Endothelial cell (in vitro differentiated cells): ENCODE results near the gene STRN4. TPM values are rescaled to one million over a fixed set of nuclear protein-coding genes. Genes with fewer than 3 reads are reported as not detected.

Experiments used
- DNase-seq: peaks from one replicate; pipeline ENCODE4 v3.0.0; 2021; ENCODE audit warnings: low spot score
- H3K27ac Mint-ChIP-seq: one replicate; pipeline ENCODE4 v1.8.0; 2021; ENCODE audit warnings: mixed read lengths, inconsistent platforms; ENCODE audit not compliant: unreplicated experiment
- H3K27me3 Mint-ChIP-seq: one replicate; pipeline ENCODE4 v1.8.0; 2021; ENCODE audit warnings: mild to moderate bottlenecking, moderate library complexity, mixed read lengths, inconsistent platforms; ENCODE audit not compliant: unreplicated experiment
- H3K36me3 Mint-ChIP-seq: one replicate; pipeline ENCODE4 v1.8.0; 2021; ENCODE audit warnings: mild to moderate bottlenecking, low read depth, mixed read lengths, inconsistent platforms; ENCODE audit not compliant: unreplicated experiment
- H3K4me1 Mint-ChIP-seq: one replicate; pipeline ENCODE4 v1.8.0; 2021; ENCODE audit warnings: mild to moderate bottlenecking, mixed read lengths, inconsistent platforms; ENCODE audit not compliant: unreplicated experiment
- H3K4me3 Mint-ChIP-seq: one replicate; pipeline ENCODE4 v1.8.0; 2021; ENCODE audit warnings: mild to moderate bottlenecking, mixed read lengths, inconsistent platforms; ENCODE audit not compliant: unreplicated experiment
- H3K9me3 Mint-ChIP-seq: one replicate; pipeline ENCODE4 v1.8.0; 2021; ENCODE audit warnings: mixed read lengths, inconsistent platforms; ENCODE audit not compliant: unreplicated experiment
- CTCF ChIP-seq: fragments of 200-600 bp; sonication (generic); IDR thresholded peaks from one replicate; pipeline ENCODE4 v1.5.0; 2021; ENCODE audit warnings: antibody characterized with exemption; ENCODE audit not compliant: unreplicated experiment
- total RNA-seq: library from RNA; stranded (reverse); fragmentation: NEBNext Ultra II Directional; extraction: Animal tissue kit (Norgen Biotek cat#: 25700); gene quantifications from one replicate; pipeline ENCODE4 v1.2.1, GENCODE V29; 2021; ENCODE audit not compliant: unreplicated experiment

STRN4 gene
- total RNA-seq, 1 donor from 2014 or later: 111 TPM

- TF ChIP-seq CTCF: no peak
- H3K9me3 Mint-ChIP-seq: no peaks in the 10 kb centered on the region
- peak overlapping the region; percentile 52 for H3K27ac Mint-ChIP-seq
- peaks cover 25% of the 10 kb centered on the region for H3K36me3 Mint-ChIP-seq
- H3K4me1 Mint-ChIP-seq: peaks cover 8% of the 10 kb centered on the region
- H3K27me3 Mint-ChIP-seq: peaks cover 4% of the 10 kb centered on the region
- DNase-seq: no peak
- H3K4me3 Mint-ChIP-seq: peak overlapping the region; percentile 53
Observed at GRCh38 chr19:46737761-46738171, 8.5 kb downstream of the STRN4 start.

DNA sequence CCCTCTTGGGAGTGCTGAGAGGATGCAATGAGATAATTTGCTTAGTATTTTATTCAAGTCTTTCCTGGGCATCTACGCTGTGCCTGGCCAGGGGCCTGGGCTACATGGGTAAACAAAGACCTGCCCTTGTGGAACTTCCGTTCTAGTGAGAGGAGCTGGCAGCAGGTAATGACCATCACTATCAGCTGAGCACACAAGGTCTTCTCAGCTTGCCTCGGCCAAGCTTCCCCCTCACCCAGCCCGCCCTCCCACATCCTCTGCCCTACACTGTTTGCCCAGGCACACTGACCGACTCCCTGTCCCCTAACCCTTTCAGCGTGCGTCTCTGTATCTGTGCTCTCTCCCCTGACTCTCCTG, 9.0 kb downstream of the STRN4 start:
- Mint-ChIP-seq H3K27me3 (peaks cover 2% of the 10 kb centered on the region), H3K4me3 (no peak overlapping the region), H3K9me3 (no peaks in the 10 kb centered on the region), H3K27ac (no peak overlapping the region), H3K36me3 (peaks cover 25% of the 10 kb centered on the region), H3K4me1 (peaks cover 7% of the 10 kb centered on the region)
- no peak for TF ChIP-seq CTCF
- no peak for DNase-seq

- Mint-ChIP-seq H3K27me3 (peaks cover 8% of the 10 kb centered on the region), H3K36me3 (peaks cover 31% of the 10 kb centered on the region), H3K4me3 (no peak overlapping the region), H3K9me3 (no peaks in the 10 kb centered on the region), H3K27ac (no peak overlapping the region), H3K4me1 (peaks cover 1% of the 10 kb centered on the region)
- no peak for DNase-seq
- TF ChIP-seq CTCF: no peak
Observed at GRCh38 chr19:46736531-46737297, 9.5 kb downstream of the STRN4 start.

DNA sequence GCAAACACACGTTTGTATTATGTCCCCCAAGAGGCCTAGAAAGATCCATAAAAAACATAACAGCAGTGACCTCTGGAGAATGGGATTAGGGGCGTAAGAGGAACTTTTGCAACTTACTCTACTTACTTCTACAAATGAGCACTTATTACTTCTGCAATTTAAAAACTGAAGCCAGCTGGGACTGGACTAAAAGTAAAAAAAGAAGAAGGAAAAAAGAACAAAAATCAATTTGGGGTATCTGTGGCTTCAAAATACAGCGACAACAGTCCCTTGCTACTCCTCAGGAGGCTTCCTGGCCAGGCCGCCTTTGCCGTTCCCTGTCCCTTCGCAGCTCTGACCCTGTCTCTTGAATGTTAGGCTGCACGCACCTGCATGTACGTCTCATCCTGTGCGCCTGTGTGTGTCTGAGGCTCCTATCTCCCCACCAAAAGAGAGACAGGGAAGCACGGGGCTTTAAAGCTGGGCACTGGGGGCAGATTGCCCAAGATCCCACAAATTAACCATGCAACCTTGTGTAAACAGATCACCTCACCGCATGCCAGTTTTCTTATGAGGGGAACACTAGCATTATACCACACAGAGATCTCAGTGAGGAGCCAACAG, 12.5 kb downstream of the STRN4 start:
- DNase-seq: no peak
- Mint-ChIP-seq H3K27ac (no peak overlapping the region), H3K9me3 (no peaks in the 10 kb centered on the region), H3K4me3 (no peak overlapping the region), H3K27me3 (peaks cover 12% of the 10 kb centered on the region), H3K36me3 (peaks cover 42% of the 10 kb centered on the region), H3K4me1 (peaks cover 5% of the 10 kb centered on the region)
- no peak for TF ChIP-seq CTCF
